Vagina (tissue), 2 donors: ENCODE results near the gene ALOX12.

ENCODE experiments used
- CTCF ChIP-seq, 3 experiments: fragments of 450-650 bp in 2 of 3; fragments of 200-600 bp in 1 of 3; sonication (generic) in 1 of 3; IDR thresholded peaks; one replicate each; pipeline ENCODE4 v1.5.1; 2017 to 2019; ENCODE audit warnings: antibody characterized with exemption in 3 of 3, mild to moderate bottlenecking in 2 of 3, moderate library complexity in 2 of 3
- POLR2A ChIP-seq, 2 donors: fragments of 450-650 bp; IDR thresholded peaks; one replicate each; pipeline ENCODE4 v1.6.1; 2017; ENCODE audit warnings: antibody characterized with exemption in 2 of 2, mild to moderate bottlenecking in 2 of 2, moderate library complexity in 2 of 2

DNA sequence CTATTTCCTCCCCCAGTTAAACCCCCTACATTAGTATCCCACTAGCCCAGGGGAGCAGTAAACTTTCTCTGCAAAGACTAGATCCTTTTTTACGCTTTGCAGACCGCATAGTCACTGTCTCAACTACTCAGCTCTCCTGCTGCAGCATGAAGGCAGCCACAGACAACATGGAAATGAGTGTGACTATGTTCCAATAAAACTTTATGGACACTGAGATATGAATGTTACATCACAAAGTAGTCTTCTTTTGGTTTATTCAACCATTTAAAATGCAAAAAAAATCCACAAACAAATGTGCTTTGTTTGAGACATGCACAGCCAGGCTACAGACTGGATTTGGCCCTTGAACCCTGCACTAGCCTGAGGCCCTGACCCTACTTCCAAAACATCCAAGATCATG lies 14.7 kb downstream of the ALOX12 start:
- TF ChIP-seq CTCF (IDR thresholded peaks at IDR 0.05) (no peak), POLR2A (IDR thresholded peaks at IDR 0.05) (no peak)
